ENCODE measurements around the gene SPTLC1.

SPTLC1 gene

DNA sequence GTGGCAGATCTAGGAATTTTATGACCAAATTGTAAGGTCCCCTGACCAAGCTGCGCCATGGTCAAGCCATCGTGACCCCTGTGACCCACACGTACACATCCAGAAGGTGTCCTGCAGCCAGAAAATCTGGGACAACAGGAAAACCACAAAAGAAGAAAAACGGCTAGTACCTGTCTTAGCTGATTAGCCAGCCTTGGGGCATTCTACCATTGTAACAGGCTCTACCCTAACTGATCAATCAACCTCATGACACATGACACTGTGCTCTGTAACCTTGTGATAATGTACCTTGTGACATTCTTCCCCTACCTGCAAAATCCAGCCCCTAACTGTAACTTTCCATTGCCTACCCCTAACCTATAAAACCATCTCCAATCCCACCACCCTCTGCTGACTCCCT is 43.6 kb downstream of the SPTLC1 start:
- no peak for DNase-seq

DNA sequence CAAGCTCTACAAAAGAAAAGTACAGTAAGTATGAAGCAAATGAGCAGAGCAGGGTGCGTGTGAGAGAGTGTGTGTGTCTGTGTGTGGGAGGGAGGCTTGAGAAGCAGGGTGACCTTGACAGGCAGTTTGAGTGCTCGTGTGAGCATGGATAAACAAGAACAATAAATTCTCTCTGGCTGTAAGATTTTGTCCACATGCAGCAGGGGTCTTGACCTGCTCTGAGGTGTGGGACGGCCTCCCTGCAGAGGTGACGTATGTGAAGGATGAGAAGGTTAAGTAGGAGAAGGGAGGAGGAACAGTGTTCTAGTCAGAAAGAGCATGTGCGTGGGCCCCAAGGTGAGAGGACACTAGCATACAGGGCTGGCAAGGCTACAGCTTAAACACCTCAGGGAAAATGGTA is 49.0 kb downstream of the SPTLC1 start:
- no peak for DNase-seq

DNA sequence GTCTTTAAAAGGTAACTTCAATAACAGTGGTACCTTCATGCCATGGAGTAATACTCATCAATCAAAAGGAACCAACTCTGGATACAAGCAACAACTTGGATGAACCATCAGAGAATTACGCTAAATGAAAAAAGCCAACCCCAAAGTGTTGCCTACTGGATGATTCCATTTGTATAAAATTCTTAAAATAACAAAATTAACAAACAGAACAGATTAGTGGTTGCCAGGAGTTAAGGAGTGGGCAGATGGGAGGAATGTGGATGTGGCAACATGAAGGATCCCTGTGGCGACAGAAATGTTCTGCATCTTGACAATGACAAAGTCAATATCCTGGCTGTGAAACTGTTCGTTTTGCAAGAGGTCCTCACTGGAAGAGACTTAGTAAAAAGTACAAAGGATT is 50.5 kb downstream of the SPTLC1 start:
- no peak for DNase-seq

DNA sequence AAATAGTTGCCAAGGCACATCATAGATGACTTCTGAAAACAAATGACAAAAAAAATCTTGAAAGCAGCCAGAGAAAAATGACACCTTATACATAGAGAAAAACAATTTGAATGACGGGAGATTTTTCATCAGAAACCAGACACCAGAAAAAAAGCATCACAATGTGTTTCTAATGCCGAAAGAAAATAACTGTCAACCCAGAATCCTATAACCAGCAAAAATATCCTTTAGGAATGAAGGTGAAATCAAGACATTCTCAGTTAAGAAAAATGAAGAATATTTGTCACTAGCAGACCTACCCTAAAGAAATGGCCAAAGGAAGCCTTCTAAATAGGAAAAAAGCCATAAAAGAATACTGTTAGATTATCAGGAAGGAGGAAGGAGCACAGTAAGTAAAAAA is 54.0 kb downstream of the SPTLC1 start:
- DNase-seq, result no peak

DNA sequence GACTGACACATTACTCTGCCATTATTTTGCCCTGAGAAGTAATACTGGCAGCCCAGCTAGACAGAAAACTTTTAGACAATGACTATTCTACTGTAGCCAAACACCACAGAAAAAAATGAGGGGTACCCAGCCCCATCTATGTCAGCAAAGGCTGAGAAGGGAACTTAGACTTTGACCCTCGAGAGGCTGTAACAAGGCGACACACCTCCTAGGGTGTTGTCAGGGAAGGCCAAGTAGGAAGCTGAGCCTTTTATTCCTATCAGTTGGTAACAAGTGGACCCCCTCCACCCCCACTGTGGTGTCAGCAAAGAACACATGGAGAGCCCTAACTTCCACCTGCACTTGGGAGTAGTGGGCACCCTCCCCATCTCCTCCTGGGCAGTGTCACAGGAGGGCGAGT is 55.6 kb downstream of the SPTLC1 start:
- DNase-seq, result no peak

DNA sequence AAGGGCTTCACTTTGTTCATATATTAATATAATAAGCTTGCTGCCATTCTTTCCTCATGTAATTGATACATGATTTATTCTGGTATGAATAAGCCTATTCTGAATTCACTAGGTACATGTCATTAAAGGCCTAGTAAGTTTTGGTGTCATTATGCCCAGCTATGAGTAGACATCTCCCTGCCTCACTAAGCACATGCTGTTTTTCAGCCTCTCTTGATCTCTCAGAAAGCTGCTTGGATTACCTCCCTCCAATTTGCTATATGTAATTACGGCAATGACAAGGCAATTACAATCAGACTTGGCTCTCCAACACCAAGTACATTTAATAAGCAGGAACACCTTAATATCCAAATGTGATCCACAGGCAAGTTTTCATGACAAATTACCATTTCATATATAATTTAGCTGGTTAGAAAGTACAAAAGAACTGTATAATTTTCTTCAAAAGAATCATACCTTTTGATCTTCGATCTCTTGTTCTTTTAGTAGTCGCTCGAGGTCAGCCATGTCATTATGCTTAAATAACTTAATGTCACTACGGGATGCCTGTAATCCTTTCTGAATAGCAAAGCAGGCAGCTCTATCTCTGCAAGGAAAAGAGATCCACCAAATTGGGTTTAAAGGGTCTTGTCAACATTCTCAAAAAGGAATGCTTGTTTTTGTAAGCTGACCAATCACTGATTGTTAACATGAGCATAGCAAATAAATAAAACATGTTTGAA is 56.3 kb downstream of the SPTLC1 start:
- no peak for DNase-seq

DNA sequence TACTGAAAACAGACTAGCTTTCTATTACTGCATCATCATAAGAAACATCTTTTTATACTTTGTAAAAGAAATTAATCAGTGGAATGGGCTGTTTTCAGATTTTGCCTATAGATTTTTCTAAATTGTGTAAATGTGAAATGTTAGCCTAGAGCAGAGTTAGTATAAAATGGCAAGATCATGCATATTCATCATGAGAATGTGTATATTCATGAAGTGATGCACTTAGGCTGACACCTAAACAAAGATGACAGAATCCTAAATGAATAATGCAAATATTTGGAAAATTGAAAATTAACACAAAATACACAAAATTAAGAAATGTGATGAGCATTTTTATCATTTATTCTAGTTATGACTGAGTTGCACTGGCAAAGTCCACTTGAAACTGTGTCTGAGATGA is 57.2 kb downstream of the SPTLC1 start:
- DNase-seq, result no peak

DNA sequence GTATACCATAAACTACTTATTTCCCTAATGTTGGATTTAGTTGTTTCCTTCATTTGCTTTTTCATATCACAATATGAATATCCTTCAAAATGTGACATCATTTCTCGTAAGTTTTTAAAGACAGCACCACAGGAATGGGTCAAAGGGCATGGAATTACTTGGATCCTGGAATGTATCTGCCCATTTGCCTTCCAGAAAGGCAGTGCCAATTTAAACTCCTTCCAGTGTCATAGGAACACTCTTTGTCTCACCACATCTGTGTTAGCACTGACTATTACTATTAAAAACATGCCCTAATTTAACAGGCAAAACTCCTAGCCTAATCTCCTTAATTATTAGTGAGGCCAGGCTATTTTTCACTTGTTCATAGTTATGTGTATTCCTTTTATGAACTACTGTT is 58.0 kb downstream of the SPTLC1 start:
- no peak for DNase-seq

DNA sequence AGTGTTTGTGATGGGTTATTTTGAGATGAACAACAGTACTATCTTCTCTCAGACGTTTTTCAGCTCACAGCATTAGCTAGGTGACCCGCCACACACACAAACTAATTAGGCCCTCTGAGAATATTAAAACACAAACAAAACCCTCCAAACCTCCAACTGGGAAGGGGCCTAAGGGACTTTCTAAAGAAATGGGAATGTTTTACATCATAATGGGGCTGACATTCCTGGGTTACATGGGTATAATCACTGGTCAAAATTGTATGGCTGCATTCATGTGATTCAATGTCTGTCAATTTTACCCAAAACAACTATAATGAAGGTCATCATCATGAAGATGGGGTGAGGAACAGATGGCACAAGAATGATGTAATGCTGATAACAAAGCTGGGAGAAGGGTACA is 59.6 kb downstream of the SPTLC1 start:
- no peak for DNase-seq

DNA sequence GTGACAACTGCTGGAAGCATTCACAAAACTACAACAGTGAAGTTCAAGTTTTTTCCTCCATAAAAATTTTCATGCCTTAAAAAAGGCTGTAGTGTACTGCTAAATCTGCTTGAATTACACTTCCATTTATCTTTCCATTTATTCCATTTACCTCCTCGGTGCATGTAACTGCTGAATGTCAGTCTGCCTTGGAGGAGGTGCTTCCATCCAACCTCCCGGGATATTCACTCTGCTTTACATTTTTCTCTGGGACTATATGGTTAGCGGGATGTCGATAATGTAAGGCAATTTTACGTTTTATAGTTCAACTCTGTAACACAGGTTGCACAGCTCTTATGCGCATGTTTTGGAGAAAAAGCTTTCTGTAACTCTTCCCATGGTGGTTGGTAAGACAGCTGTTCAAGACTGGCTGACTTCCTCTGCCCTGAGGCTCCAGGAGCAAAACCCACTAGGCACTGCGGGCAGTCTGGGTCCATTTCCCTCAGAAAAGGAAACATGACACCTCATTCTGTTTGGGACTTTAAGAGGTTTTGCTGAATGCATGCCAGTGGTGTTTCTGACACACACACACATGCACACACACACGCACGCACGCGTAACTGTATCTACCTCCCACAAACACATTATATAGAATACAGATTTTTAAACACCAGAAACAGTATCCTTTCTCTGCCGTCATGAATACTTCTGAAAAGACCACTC is 66.1 kb downstream of the SPTLC1 start:
- DNase-seq, result no peak

DNA sequence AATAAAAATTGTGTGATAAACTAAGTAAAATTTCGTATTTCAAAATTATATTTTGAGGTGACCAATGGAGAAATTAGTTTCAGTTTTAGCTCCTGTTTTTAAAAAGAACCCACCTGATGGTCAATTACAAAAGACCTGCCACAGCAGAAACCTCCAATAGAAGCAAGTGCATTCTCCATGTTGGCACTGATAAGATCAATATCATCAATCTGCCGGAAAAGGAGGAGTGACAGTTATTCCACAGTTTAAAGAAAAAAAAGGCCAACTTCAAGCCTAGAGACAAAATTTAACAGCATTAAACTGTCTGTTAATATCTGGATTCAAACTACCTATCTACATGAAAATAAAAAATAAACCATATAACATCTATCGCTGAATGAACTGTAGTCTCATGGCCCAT is 67.7 kb downstream of the SPTLC1 start:
- DNase-seq, result no peak

DNA sequence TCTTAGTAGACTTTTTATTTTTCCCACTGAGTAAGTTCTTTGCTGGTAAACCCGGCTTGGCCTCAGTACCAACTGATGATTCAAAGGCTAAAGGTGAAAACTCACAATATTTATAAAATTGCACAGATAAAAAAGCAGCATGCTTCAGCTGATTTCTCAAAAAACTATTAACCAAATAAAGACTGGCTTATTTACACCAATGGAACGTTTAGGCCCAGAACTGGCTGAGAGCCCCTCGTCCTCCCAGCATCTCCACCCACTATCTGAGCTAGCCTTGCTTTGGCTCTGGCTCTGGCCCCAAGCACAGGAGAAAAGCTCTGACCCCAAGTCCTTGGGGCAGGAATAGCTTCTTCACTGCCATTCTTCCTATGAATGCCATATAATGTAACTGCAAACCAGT is 68.5 kb downstream of the SPTLC1 start:
- no peak for DNase-seq

DNA sequence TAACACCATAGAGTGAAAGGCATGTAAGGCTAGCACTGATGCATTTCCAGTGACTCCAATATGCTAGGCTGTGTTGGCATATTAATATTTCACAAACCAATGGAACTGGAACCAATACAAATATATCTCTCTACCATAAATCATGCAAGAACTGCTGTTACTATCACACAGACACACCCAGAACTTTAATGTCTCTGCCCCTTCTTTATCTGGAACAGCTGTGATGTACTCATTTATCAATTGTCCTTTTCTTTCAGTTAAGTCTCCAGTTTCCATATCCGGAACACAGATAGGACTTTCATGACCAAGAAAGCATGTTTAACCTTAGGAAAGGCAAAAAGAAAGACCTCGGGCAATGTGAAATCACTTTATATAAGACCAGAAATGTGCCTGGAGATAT is 70.3 kb downstream of the SPTLC1 start:
- DNase-seq, result no peak

DNA sequence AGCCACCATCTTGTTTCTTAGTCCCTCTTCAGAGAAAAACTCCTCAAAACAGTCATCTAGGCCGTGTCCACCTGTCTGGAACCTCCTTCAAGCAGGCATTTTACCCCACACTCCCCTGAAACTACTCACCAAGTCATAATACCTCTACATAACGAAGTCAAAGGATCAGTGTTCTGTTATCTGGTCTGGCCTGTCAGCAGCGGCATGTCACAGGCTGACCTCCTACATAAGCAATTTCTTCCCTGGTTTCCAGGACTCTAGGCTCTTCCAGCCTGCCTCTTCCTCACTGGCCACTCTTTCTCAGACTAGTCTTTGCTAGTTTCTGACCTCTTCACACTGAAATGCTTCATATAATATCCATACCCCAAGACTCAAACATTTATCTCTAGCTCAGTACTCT is 72.2 kb downstream of the SPTLC1 start:
- DNase-seq, result no peak

DNA sequence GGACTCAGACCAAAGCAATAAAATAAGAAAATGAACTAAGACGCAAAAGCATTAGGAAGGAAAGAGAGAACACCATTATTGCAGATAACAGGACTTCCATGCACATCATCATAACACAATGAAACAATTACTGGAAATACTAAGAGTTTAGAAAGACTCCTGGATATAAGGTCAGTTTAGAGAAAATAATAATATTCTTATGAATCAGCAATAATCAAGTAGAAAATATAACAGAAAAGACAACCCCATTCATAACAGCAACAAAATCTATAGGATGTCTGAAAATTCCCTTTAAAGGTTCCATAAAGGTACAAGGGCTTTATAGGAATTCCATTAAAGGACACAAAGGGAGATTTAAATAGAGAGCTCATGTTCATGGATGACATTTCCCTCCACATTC is 73.0 kb downstream of the SPTLC1 start:
- DNase-seq, result no peak

DNA sequence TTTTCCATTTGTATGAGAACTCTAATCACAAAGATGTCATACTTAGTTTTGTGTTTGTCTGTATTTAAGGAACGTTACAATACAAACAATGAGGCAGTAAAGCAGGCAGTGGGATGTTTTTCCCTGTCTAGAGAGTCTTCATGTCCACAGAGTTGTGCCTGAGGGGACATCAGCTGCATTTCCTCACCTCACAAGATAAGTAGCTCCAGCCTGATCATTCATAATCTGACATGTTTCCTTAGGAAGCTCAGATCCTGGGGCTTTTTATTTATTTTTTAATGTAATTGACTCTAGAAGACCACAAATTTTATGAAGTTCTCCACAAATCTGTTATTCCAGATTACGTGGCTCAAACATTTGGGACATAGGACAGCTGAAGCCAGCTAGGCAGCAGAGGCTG is 78.5 kb downstream of the SPTLC1 start:
- DNase-seq, result no peak

DNA sequence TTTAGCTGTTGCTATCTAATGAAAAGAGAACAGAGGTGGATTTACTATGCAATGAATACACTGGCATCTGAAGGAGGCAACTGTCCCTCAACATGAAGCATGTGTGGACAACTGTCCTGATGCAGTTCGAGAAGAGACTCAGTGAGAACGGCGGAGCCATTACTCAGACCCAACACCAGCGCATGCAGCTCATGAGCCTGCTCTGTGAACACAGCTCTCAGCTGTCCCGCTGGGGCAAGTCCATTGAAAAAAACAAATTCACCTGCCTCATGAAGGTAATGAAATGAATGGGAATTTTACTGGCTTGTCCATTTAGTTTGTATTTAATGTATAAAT is 78.8 kb downstream of the SPTLC1 start:
- no peak for DNase-seq

DNA sequence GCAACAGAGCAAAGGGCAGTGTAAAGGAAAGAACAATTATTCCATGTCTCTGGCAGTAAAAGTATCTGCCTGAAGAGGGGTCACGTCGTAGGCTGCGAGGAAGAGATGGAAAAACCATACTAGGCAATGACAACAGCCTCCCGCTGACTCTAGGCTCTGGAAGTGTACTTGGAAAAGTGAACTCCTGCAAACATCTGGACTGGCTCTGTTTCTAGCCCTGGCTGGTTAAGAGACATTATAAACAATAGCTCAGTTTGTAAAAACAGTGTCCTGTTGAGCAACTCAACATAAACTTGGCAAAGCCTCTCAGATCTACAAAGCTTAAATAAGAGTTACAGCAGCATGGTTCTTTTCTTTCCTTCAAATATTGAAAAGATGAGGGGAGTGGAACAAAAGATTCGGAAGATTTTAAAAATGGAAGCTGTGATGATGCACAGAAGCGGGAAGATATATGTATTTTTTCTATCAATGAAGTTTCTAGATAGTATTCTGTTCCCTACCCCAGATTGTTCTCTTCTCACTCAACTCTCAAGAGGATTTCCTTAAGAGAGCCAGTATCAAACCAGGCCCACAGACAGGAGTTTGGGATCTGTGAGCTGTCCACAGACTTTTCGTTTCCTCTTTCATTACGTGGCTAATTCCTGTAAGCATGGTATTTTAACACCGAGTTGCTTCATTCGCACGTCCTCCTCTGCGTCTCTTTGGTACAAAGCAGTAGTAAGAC is 79.4 kb downstream of the SPTLC1 start:
- no peak for DNase-seq

DNA sequence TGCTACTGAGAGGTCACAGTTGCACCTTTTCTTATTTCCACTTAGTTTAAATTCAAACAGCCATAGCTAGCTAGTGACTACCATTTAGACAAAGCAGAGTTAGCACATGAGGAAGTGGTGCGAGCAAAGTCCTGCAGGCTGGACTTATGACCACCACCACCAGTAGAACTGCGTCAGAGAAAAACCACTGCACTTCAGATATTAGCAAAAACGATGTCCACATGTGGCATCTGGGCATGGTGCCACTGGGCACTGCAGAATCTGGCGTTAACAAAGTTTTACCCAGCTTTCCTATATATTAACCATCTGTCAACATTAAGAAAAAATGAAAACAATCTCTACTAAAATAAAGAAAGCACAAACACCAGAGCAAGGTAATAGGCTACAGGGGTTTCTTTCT is 80.1 kb downstream of the SPTLC1 start:
- DNase-seq, result no peak

DNA sequence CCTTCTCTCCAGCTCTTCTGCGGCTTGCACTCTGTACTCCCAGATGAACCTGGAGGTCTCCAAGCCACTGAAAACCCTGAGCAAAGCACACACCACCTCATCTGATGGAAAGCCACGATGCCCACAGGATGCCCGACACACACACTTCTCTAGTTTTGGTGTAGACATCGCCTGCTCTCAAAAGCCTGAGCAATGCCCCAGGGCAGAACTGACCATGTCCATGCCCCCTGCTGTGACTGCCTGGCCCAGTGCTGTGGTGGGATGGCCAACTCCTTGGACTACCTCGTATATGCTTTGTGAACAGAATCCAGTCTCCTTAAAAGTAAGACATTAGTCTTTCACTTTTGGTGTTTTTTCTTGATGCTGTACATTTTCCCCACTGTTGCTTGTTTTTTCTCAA is 81.2 kb downstream of the SPTLC1 start:
- no peak for DNase-seq

DNA sequence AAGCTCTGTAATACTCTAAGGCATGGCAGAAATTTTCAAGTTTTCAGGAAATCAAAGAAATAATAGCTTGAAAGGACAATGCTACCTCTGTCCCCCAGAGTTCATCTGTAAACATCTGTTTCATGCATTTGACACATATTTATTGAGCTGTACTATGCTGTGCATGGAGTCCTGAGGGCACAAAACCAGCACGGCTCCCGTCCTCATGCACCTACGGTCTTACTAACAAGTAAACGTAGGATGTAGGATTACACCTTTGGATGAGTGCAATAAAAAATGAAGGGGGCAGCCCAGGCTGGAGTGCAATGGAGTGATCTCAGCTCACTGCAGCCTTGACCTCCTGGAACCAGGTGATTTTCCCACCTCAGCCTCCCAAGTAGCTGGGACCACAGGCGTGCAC is 81.9 kb downstream of the SPTLC1 start:
- no peak for DNase-seq

DNA sequence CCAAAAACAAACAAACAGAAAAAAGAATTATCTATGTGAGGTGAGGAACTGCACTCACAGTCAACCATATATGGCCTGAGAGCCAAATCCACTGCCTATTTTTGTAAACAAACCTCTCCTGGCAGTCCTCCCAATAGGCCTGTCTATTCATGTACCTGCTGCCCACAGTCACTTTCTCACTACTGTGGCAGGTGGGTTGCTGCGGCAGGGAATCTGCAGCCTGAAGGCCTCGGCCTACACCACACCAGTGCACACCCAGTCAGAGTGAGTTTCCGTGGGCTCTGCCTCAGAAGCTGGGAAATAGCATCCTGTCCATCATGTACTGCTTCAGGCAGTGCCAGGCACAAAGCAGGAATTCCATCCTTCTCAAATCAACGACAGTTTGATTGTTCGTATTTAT is 82.3 kb downstream of the SPTLC1 start:
- no peak for DNase-seq

DNA sequence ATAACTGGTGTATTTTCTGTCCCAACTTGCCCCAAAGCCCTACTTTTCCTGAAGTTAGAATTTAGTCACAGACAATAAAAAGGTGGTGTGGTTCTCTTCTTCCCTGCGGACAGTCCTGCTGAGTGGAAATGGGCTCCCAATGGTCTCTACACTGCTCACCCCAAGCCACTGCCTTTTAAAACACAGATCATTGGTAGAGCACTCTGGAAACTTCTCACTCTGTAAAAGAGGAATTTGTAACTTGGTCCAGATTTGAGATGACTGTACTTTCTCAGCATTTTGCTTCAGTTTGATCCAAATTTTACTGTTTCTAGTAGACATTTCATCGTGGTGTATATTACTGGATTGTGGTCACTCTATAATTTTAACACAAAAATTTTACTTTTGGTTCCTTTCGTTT is 84.8 kb downstream of the SPTLC1 start:
- DNase-seq, result no peak

DNA sequence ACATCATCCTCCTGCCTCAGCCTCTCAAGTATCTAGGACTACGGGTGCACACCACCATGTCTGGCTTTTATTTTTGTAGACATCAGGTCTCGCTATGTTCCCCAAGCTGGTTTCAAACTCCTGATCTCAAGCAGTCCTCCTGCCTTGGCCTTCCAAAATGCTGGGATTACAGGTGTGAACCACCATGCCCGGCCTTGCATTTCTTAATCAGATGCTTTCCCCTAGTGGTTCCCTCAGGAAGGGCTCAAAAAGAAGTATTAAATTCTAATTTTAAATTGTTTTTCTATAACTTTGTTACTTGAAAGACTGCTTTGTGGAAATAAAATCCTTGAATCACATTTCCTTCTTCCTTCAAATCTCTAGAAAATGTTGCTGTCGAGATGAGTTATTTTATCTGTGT is 85.7 kb downstream of the SPTLC1 start:
- DNase-seq, result no peak

Measured in NCI-H2081 treated with DMSO at 0.1 percent for 48 hours (cell line).